VCaP (cell line): ENCODE measurements around the gene TMEM259.

Source experiments
- H3K27ac ChIP-seq: fragments of 450-650 bp; 2 replicates; pipeline ENCODE4 v1.5.1; 2017
- TF ChIP-seq, protein P1 (sequence below): fragments of 450-650 bp; conservative IDR thresholded peaks from 2 replicates; pipeline ENCODE4 v1.5.1; 2017; ENCODE audit warnings: mild to moderate bottlenecking, moderate library complexity

TMEM259 gene

DNA sequence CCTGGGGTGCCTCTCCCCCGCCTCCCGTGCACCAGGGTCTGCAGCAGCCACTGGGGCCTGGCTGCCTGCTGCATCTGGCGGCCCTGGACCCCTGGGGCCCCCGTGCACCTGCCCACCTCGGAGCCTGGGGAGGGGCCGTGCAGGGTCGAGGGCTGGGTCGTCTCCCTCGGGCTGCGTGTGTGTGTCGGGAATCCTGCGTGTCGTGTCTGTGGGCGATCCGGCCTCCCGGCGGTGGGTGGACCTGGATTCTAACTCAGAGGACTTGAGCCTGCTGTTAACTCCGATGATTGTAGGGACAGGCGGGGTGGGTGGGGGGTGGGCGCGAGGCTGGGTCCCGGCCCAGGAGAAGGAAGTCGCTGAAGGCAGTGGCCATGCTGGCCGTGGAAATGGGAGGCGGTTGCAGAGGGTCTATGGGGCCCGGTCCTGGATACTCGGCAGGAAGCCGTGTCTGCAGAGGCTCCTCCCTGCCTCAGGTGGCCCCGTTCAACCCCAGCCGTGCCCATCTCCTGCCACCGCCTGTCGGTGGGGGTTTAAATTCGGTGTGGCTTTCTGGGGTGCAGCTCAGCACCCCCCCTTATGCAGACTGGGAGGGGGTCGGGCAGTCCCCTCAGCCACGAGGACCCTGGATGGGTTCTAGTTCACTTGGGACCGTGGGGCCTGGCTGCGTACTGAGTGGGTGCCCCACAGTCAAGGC is 46.2 kb downstream of the TMEM259 start:
- TF ChIP-seq, protein P1, sequence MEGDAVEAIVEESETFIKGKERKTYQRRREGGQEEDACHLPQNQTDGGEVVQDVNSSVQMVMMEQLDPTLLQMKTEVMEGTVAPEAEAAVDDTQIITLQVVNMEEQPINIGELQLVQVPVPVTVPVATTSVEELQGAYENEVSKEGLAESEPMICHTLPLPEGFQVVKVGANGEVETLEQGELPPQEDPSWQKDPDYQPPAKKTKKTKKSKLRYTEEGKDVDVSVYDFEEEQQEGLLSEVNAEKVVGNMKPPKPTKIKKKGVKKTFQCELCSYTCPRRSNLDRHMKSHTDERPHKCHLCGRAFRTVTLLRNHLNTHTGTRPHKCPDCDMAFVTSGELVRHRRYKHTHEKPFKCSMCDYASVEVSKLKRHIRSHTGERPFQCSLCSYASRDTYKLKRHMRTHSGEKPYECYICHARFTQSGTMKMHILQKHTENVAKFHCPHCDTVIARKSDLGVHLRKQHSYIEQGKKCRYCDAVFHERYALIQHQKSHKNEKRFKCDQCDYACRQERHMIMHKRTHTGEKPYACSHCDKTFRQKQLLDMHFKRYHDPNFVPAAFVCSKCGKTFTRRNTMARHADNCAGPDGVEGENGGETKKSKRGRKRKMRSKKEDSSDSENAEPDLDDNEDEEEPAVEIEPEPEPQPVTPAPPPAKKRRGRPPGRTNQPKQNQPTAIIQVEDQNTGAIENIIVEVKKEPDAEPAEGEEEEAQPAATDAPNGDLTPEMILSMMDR, result no peak
- H3K27ac ChIP-seq, result no peak overlapping the region

DNA sequence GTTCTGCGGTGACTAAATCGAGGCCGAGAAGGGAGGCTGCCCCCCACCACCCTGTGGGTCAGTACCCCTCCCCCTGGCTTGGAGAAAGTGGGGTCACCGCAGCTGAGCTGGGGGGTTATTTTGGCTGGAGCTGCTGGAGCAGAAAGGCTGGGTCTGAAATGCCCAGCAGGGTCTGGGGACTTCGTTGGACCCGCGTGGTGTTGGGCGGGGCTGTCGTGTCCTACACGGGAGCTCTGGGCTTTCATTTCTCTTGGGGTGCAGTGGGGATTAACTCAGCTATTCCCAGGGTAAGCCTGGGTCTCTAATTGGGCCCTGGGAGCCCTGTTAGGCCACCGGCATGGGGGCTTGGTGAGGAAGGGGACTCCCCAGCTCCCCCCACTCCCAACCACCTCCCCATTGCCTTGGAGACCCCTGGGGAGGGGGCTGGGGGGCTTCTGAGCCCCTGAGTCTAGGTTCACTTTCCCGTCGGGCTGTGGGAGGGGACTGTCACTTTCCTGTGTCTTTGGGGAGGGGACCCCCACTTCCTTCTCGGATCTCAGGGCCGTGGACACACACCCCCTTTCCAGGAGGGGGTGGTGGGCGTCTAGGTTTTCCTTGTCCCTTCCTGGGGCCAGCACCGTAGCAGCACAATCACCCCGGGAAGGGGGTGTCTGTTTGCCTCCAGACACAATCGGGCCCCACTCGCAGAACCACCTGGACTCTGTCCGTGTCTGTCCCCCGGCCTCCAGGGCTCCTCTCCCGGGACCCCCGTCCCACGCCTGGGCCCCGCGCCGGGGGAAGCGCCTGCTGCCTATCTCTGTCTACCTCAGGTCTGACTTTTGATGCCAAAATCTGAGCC is 47.0 kb downstream of the TMEM259 start:
- TF ChIP-seq, protein P1, result no peak
- H3K27ac ChIP-seq, result no peak overlapping the region

DNA sequence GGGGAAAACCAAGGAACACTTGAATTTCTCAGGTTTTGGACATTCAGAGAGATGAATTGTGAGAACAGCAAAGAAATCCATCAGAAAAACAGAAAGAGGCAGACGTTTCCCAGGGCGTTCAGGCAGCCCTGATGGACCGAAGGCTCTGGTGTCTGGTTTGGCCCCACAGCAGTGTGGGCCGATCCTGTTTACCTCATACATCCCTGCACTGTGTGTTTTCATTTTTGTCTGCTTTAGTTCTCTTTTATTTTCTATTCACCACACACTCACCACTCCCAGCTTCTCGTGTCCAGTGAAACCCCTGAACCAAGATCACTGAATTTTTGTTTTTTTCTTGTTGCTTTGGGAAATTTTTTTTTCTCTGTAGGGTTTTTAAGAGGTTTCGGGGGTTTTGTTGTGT is 48.6 kb downstream of the TMEM259 start:
- TF ChIP-seq, protein P1, result no peak
- no peak overlapping the region for H3K27ac ChIP-seq

DNA sequence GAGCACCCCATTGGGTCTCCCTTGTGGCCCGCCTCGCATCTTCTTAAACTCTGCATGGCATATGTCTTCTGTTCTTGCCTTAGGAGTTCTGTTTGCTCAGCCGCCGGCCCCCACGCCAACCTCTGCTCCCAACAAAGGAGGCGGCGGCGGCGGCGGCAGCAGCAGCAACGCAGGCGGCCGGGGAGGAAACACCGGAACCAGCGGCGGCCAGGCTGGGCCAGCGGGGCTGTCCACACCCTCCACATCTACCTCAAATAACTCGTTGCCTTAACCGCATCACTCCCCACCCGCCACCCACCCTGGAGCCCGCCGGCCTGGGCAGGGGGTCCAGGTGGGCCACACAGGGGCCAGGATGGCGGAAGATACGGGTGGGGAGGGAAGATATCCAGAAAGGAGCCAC is 49.1 kb downstream of the TMEM259 start:
- TF ChIP-seq, protein P1, result no peak

DNA sequence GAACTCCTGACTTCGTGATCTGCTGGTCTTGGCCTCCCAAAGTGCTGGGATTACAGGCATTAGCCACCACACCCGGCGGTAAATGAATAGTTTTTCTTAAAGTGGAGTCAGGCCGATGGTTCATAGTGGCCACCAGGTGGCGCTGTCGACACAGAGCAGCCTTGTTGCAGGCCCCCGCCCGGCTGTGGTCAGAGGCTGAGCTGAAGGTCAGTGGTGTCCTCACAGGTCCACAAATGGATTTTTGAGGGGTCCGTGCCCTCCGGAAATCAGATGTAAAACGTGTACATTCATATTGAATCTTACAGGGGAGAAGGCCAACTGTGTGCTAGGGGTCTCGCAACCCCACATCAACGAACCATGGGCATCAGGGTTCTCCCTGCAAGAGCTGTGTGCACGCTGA is 50.2 kb downstream of the TMEM259 start:
- TF ChIP-seq, protein P1, result peak; percentile 60

More for the DNA sequence above, 49.1 kb downstream of the TMEM259 start:
- H3K27ac ChIP-seq, result no peak overlapping the region

DNA sequence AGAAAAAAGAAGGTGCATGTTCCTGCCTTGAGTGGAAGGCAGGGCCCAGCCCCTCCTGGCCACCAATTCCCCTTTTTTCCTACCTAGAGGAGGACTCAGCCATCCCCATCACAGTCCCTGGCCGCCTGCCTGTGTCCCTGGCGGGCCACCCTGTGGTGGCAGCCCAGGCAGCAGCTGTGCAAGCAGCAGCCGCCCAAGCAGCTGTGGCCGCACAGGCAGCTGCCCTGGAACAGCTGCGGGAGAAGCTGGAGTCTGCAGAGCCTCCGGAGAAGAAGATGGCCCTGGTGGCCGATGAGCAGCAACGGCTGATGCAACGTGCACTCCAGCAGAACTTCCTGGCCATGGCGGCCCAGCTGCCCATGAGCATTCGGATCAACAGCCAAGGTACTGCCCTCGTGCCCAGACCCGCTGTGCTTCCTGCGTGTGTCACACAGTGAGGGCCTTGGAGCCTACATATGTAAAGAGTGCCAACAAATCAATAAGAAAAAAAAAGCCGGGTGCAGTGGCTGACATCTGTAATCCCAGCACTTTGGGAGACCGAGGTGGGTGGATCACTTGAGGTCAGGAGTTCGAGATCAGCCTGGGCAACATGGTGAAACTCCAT is 54.3 kb downstream of the TMEM259 start:
- TF ChIP-seq, protein P1, result no peak
- no peak overlapping the region for H3K27ac ChIP-seq

More for the DNA sequence above, 50.2 kb downstream of the TMEM259 start:
- no peak overlapping the region for H3K27ac ChIP-seq
